CD4-positive, alpha-beta memory T cell (primary cell): Measurements from ENCODE around the gene SRPK3. TPM values are rescaled to one million over a fixed set of nuclear protein-coding genes. Genes with fewer than 3 reads are reported as not detected.
"Not testable (repeated sequence)": the region's sequence is repeated elsewhere in the genome, so short reads cannot be mapped to it uniquely, and the experiment has no call there.

Experiments
- CTCF ChIA-PET: fragments of 350-600 bp; sonication (Branson Sonifier 250); formaldehyde crosslinking; loops from one replicate; lab custom pipeline; 2021; ENCODE audit warnings: inconsistent platforms; ENCODE audit not compliant: partially characterized antibody; lab: Charles Lee
- POLR2A ChIA-PET: fragments of 350-600 bp; sonication (Branson Sonifier 250); formaldehyde crosslinking; loops from one replicate; lab custom pipeline; 2021; ENCODE audit not compliant: partially characterized antibody; lab: Charles Lee
- DNase-seq, 5 donors: peaks; one replicate each; pipeline versions ENCODE4 v3.0.0 to v3.0.0-alpha.2; 2020 to 2022; ENCODE audit warnings: mixed read lengths in 1 of 5
- H3K27ac ChIP-seq: one replicate; pipeline ENCODE4 v1.7.0; 2013; ENCODE audit warnings: low read depth, low read length
- H3K27me3 ChIP-seq: 2 replicates; pipeline ENCODE4 v1.7.0; 2013; ENCODE audit warnings: mild to moderate bottlenecking, low read length, moderate library complexity; ENCODE audit not compliant: insufficient read depth
- H3K36me3 ChIP-seq: 2 replicates; pipeline ENCODE4 v1.7.0; 2013; ENCODE audit warnings: mild to moderate bottlenecking, low read length, moderate library complexity; ENCODE audit not compliant: insufficient read depth
- H3K4me1 ChIP-seq: 2 replicates; pipeline ENCODE4 v1.7.0; 2013; ENCODE audit warnings: mild to moderate bottlenecking, low read length, moderate library complexity; ENCODE audit not compliant: insufficient read depth
- H3K4me3 ChIP-seq, 2 donors: one replicate each; pipeline ENCODE4 v1.7.0; 2013; ENCODE audit warnings: low read length in 2 of 2, mild to moderate bottlenecking in 1 of 2
- H3K9me3 ChIP-seq, 2 donors: one replicate each; pipeline ENCODE4 v1.7.0; 2013; ENCODE audit warnings: low read length in 2 of 2, control low read depth in 1 of 2; ENCODE audit not compliant: control insufficient read depth in 1 of 2
- H3K27ac Mint-ChIP-seq, 7 donors: one replicate each; pipeline ENCODE4 v1.8.0; 2020 to 2021; ENCODE audit warnings: mixed read lengths in 7 of 7, mild to moderate bottlenecking in 6 of 7, inconsistent platforms in 3 of 7, moderate library complexity in 3 of 7
- H3K27me3 Mint-ChIP-seq, 2 donors: one replicate each; pipeline ENCODE4 v1.8.0; 2020 to 2021; ENCODE audit warnings: mixed read lengths in 2 of 2
- H3K36me3 Mint-ChIP-seq, 2 donors: one replicate each; pipeline ENCODE4 v1.8.0; 2020 to 2021; ENCODE audit warnings: mixed read lengths in 2 of 2, inconsistent platforms in 1 of 2, mild to moderate bottlenecking in 1 of 2
- H3K4me1 Mint-ChIP-seq, 4 donors: one replicate each; pipeline ENCODE4 v1.8.0; 2020 to 2021; ENCODE audit warnings: mixed read lengths in 4 of 4, mild to moderate bottlenecking in 1 of 4
- H3K4me3 Mint-ChIP-seq, 8 donors: one replicate each; pipeline ENCODE4 v1.8.0; 2020 to 2021; ENCODE audit warnings: mixed read lengths in 8 of 8, mild to moderate bottlenecking in 7 of 8, moderate library complexity in 6 of 8, inconsistent platforms in 3 of 8
- H3K9me3 Mint-ChIP-seq, 8 donors: one replicate each; pipeline ENCODE4 v1.8.0; 2020 to 2021; ENCODE audit warnings: mixed read lengths in 8 of 8, mild to moderate bottlenecking in 5 of 8, inconsistent platforms in 3 of 8, moderate library complexity in 1 of 8
- intact Hi-C: fragments of 100-400 bp; cut with micrococcal nuclease; formaldehyde crosslinking; loops from one replicate; pipeline ENCODE4 v1.15.1; 2023
- polyA plus RNA-seq, 2 donors: library from polyadenylated mRNA; unstranded; fragments of 300-500 nt; fragmentation: Illumina TruSeq; gene quantifications; one replicate each; pipeline ENCODE4 v1.2.3, GENCODE V29; 2021
- total RNA-seq, 2 experiments: library from RNA; stranded (reverse); gene quantifications; one replicate each; pipeline ENCODE4 v1.2.3, GENCODE V29; 2021

Gene SRPK3
- total and polyA plus RNA-seq, 4 experiments from 2014 or later: not detected

DNA sequence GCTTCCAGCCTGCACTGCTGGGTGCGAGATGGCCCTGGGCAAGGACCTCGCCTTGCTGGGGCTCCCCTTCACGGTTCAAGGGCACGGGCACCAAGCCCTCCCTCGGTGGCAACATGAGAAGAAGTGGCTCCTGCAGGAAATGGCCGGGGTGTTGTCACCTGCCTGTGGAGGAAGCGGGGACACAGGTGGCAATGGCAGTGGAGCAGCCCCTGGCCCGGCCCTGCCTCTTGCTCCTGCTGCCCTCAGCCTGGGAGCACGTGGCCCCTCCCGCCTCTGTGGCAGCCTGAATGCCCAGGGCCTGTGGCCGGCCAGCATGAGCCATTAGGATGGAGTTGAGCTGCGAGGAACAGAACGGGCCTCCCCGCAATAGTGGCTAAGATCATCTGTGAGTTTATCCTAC is 39.4 kb upstream of the SRPK3 start:
- H3K27me3 Mint-ChIP-seq: peaks cover 0 to 1% of the 10 kb centered on the region in 2 donors
- Histone ChIP-seq H3K36me3 (no peaks in the 10 kb centered on the region), H3K9me3 (no peaks in the 10 kb centered on the region), H3K4me3 (no peak overlapping the region), H3K27ac (no peak overlapping the region), H3K27me3 (no peaks in the 10 kb centered on the region), H3K4me1 (peaks cover 16% of the 10 kb centered on the region)
- POLR2A ChIA-PET: interaction anchor here (1.0 kb wide), 1 partner anchor 194 kb away, joined by 3 read pairs; no protein-coding TSS in a partner anchor
- DNase-seq: no peak
- H3K9me3 Mint-ChIP-seq: peaks cover 0 to 2% (median 0%) of the 10 kb centered on the region in 8 donors
- H3K27ac Mint-ChIP-seq: peak overlapping the region in 2 of 7 donors; percentile 70 to 77
- H3K4me1 Mint-ChIP-seq: peaks cover 6 to 28% (median 12%) of the 10 kb centered on the region in 4 donors
- CTCF ChIA-PET: no interaction called here
- H3K4me3 Mint-ChIP-seq: peak overlapping the region in 4 of 8 donors; percentile 62 to 83 (median 74)
- intact Hi-C loops: no loop called here
- peaks cover 0 to 2% of the 10 kb centered on the region in 2 donors for H3K36me3 Mint-ChIP-seq

DNA sequence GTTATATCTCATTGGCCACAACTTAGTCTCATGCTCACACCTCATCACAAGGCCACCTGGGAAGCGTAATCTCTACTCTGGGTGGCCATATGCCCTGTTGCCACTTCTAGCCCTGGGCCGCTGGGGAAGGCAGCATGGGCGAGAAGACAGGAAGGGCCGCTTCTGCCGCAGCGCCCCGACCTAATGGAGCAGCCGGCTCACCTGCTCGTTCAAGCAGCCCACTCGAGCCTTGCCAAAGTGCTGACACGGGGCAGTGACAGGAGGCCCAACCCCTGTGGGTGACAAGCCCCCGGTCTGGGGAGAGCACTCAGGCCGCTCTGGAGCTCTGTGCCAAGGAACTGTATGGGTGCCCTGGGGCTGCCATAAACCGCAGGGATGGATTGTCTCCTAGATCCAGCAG is 38.7 kb upstream of the SRPK3 start:
- CTCF ChIA-PET, POLR2A ChIA-PET: not testable (repeated sequence)

DNA sequence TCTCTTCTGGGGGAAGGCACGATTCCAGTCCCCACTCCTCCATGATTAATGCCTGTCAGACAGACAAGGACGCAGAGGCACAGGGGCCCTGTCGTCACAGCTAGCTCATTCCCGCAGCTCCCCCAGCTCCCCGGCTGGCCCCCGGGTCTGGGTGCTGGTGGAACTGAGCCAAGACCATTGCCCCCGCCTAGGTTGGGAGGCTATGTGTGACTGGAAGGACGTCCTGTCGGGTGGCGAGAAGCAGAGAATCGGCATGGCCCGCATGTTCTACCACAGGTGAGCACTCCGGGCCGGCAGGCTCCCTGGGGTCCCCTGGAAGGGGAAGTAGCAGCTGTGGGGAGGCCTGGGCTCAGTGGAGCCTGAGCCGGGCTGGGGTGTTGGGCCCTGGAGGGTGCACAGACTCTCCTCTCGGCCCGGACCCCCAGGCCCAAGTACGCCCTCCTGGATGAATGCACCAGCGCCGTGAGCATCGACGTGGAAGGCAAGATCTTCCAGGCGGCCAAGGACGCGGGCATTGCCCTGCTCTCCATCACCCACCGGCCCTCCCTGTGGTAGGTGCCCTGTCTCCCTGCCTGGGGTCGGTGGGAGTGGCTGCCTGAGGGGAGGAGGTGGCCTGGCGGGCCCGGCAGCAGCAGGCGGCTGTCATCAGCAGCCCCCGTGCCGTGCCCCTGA is 37.9 kb upstream of the SRPK3 start:
- POLR2A ChIA-PET, H3K36me3 Mint-ChIP-seq: not testable (repeated sequence)
- peaks cover 16% of the 10 kb centered on the region for H3K4me1 ChIP-seq

More for the DNA sequence above, 38.7 kb upstream of the SRPK3 start:
- H3K4me3 ChIP-seq, H3K27ac ChIP-seq, DNase-seq, H3K9me3 ChIP-seq, H3K27me3 Mint-ChIP-seq, intact Hi-C loops, H3K9me3 Mint-ChIP-seq, H3K36me3 Mint-ChIP-seq, H3K36me3 ChIP-seq, H3K27me3 ChIP-seq: not testable (repeated sequence)
- peaks cover 16% of the 10 kb centered on the region for H3K4me1 ChIP-seq
- H3K27ac Mint-ChIP-seq: peak overlapping the region in 1 of 7 donors; percentile 41
- peak overlapping the region in 2 of 8 donors; percentile 46 to 55 for H3K4me3 Mint-ChIP-seq
- peaks cover 6 to 28% (median 12%) of the 10 kb centered on the region in 4 donors for H3K4me1 Mint-ChIP-seq

DNA sequence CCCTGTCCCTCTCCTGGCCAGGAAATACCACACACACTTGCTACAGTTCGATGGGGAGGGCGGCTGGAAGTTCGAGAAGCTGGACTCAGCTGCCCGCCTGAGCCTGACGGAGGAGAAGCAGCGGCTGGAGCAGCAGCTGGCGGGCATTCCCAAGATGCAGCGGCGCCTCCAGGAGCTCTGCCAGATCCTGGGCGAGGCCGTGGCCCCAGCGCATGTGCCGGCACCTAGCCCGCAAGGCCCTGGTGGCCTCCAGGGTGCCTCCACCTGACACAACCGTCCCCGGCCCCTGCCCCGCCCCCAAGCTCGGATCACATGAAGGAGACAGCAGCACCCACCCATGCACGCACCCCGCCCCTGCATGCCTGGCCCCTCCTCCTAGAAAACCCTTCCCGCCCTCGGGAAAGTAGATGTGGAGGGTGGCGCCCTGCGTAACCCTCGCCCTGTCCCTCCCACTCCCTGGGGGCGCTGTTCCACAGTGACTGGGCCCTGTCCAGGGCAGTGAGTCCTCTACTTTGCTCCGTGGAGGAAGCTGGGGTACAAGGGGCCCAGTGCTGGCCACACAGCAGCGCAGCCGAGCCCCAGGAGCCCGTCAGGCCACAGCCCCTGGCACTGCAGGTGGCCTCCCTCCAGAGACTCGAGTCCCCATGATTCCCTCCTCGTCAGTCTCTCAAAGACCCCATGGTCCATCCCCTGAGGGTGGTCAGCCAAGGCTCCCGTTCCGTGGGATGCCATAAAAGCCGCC is 37.2 kb upstream of the SRPK3 start:
- H3K27me3 Mint-ChIP-seq, H3K9me3 ChIP-seq, H3K9me3 Mint-ChIP-seq, H3K4me3 ChIP-seq, H3K4me3 Mint-ChIP-seq, H3K36me3 Mint-ChIP-seq, H3K27ac ChIP-seq, DNase-seq, H3K36me3 ChIP-seq, intact Hi-C loops, H3K27me3 ChIP-seq, POLR2A ChIA-PET, H3K27ac Mint-ChIP-seq, CTCF ChIA-PET: not testable (repeated sequence)
- H3K4me1 Mint-ChIP-seq: peaks cover 6 to 25% (median 12%) of the 10 kb centered on the region in 4 donors
- H3K4me1 ChIP-seq: peaks cover 16% of the 10 kb centered on the region

More for the DNA sequence above, 37.9 kb upstream of the SRPK3 start:
- H3K27me3 Mint-ChIP-seq, intact Hi-C loops, H3K4me3 Mint-ChIP-seq, H3K9me3 Mint-ChIP-seq, H3K9me3 ChIP-seq, DNase-seq, H3K27ac ChIP-seq, H3K27me3 ChIP-seq, H3K4me3 ChIP-seq, H3K27ac Mint-ChIP-seq, CTCF ChIA-PET, H3K36me3 ChIP-seq: not testable (repeated sequence)
- peaks cover 6 to 28% (median 12%) of the 10 kb centered on the region in 4 donors for H3K4me1 Mint-ChIP-seq

DNA sequence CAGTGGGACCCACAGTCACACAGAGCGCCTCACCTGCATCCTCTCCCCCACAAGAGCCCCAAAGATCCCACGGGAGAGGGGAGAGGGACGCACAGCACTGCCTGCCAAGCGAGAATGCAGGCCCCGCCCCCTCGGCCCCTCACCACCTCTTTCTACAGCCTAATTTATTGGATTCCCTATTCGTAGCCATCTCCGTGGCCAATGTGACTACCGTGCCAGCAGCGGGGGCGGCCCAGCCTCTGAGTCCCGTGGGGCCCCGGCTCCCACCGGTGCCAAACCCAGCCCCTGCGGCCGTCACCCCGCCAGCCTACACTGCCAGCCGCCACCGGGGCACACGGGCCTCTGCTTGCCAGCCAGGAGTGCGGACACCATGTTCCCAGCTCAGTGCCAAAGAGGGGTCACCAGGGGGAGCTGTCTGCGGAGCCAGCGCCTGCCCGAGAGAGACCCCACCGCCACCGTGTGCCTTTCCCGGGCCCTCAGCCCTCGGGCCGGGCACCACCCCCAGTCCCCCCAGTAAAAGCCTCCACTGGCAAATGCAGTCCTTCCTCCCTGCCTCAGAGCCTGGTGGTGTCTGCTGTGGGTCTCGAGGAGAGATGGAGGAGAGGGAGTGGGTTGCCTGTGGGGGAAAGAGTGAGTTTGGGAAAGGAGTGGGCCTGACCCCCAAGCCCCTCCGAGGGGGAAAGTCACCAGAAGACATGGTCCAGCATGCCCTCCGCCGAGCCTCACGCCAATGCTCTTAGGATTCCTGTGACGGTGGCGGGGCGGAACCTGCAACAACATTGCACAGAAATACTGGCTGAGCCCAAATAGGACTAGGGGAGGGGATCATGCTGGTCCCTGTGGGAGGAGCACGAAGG is 36.4 kb upstream of the SRPK3 start:
- intact Hi-C loops: no loop called here
- CTCF ChIA-PET: no interaction called here
- Mint-ChIP-seq H3K36me3 (no peaks in the 10 kb centered on the region), H3K4me3 (peak overlapping the region in 2 of 8 donors; percentile 58 to 62), H3K27ac (no peak overlapping the region), H3K27me3 (peaks cover 0 to 1% of the 10 kb centered on the region in 2 donors), H3K4me1 (peaks cover 6 to 18% (median 12%) of the 10 kb centered on the region in 4 donors), H3K9me3 (peaks cover 0 to 2% (median 0%) of the 10 kb centered on the region in 8 donors)
- Histone ChIP-seq H3K27me3 (no peaks in the 10 kb centered on the region), H3K4me3 (no peak overlapping the region), H3K4me1 (peaks cover 14% of the 10 kb centered on the region), H3K36me3 (no peaks in the 10 kb centered on the region), H3K9me3 (no peaks in the 10 kb centered on the region), H3K27ac (no peak overlapping the region)
- DNase-seq: peak in 1 of 5 donors; percentile 23
- POLR2A ChIA-PET: no interaction called here

DNA sequence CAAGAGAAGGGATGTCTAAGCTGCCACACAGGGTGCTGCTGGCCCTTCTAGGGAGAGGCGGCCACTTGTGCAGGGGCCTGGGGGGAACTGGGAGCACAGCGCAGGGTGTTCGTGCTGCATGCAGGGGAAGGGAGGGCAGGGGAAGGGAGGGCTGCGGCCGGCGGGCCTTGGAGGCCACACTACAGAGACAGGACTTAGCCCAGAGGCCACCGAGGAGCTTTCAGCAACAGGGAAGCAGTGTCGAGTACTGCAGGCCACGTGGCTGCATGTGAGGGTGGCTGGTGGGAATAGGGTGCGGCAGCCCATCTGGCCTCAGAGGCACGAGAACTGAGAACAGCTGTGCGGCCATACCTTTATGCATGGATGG is 35.8 kb upstream of the SRPK3 start:
- H3K4me1 ChIP-seq, H3K4me3 ChIP-seq, H3K4me3 Mint-ChIP-seq, H3K27ac Mint-ChIP-seq, H3K9me3 Mint-ChIP-seq, H3K36me3 ChIP-seq, H3K36me3 Mint-ChIP-seq, H3K27me3 Mint-ChIP-seq, H3K27me3 ChIP-seq, H3K9me3 ChIP-seq, H3K27ac ChIP-seq, DNase-seq, CTCF ChIA-PET, intact Hi-C loops: not testable (repeated sequence)
- POLR2A ChIA-PET: interaction anchor here (0.6 kb wide), 1 partner anchor 181 kb away, joined by 3 read pairs; no protein-coding TSS in a partner anchor
- peaks cover 6 to 12% (median 9%) of the 10 kb centered on the region in 4 donors for H3K4me1 Mint-ChIP-seq

DNA sequence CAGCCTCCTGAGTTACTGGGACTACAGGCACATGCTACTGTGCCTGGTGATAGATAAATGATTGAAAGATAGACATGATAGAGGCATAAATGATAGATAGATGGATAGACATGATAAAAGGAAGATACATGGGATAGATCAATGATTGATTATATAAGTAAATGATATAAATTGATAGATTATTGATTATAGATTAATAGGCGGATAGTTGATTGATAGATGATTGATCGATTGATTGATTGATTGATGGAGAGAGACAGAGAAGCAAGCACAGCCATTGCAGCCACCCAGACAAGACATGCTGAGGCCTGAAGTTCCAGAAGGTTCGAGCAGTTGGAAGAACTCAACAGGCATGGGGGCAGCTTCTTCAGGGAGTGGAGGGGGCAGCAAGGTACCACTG is 34.5 kb upstream of the SRPK3 start:
- no peaks in the 10 kb centered on the region for H3K36me3 ChIP-seq
- no peaks in the 10 kb centered on the region for H3K9me3 ChIP-seq
- peaks cover 0 to 5% (median under 1%) of the 10 kb centered on the region in 4 donors for H3K4me1 Mint-ChIP-seq
- H3K4me3 Mint-ChIP-seq: no peak overlapping the region
- H3K27ac ChIP-seq: no peak overlapping the region
- no peak overlapping the region for H3K4me3 ChIP-seq
- no peaks in the 10 kb centered on the region for H3K4me1 ChIP-seq
- peaks cover 0 to 1% of the 10 kb centered on the region in 2 donors for H3K27me3 Mint-ChIP-seq
- intact Hi-C loops: no loop called here
- H3K9me3 Mint-ChIP-seq: peaks cover 0 to 2% (median 0%) of the 10 kb centered on the region in 8 donors
- POLR2A ChIA-PET: no interaction called here
- H3K36me3 Mint-ChIP-seq: no peaks in the 10 kb centered on the region
- no peak overlapping the region for H3K27ac Mint-ChIP-seq
- CTCF ChIA-PET: no interaction called here
- no peak for DNase-seq
- H3K27me3 ChIP-seq: no peaks in the 10 kb centered on the region
